Right atrium auricular region (tissue), 2 donors: ENCODE data around the gene IQGAP2. TPM values are rescaled to one million over a fixed set of nuclear protein-coding genes. Genes with fewer than 3 reads are reported as not detected.

Experiments used
- DNase-seq: peaks from one replicate; pipeline ENCODE4 v3.0.0-alpha.2; 2019; ENCODE audit warnings: low spot score
- H3K27ac ChIP-seq, 2 donors: fragments of 200-600 bp; sonication (generic); 1 replicate in 1 of 2; 2 replicates in 1 of 2; pipeline ENCODE4 v1.5.1; 2016 to 2019
- H3K27me3 ChIP-seq, 2 donors: fragments of 200-600 bp; sonication (generic); one replicate each; pipeline versions ENCODE4 v1.5.1 to v1.6.0; 2017 to 2019
- H3K36me3 ChIP-seq: fragments of 200-600 bp; sonication (generic); one replicate; pipeline ENCODE4 v1.5.1; 2016
- H3K4me1 ChIP-seq, 2 donors: fragments of 200-600 bp; sonication (generic); one replicate each; pipeline versions ENCODE4 v1.5.1 to v1.6.0; 2017 to 2019
- H3K4me3 ChIP-seq, 2 donors: fragments of 200-600 bp; sonication (generic); 1 replicate in 1 of 2; 2 replicates in 1 of 2; pipeline ENCODE4 v1.5.1; 2017 to 2019; ENCODE audit warnings: mild to moderate bottlenecking in 1 of 2, moderate library complexity in 1 of 2
- H3K9me3 ChIP-seq, 2 donors: fragments of 200-600 bp; sonication (generic); one replicate each; pipeline ENCODE4 v1.5.1; 2019
- total RNA-seq, 2 donors: library from RNA; depleted of rRNA; stranded (reverse); fragments of >200 nt; gene quantifications; one replicate each; pipeline ENCODE4 v1.1.0, GENCODE V29; 2016
- TF ChIP-seq, protein P1 (sequence below), 2 donors: fragments of 200-600 bp; sonication (generic); IDR thresholded peaks; one replicate each; pipeline ENCODE4 v1.5.1; 2019; ENCODE audit warnings: antibody characterized with exemption in 2 of 2

IQGAP2 gene
- total RNA-seq, 2 donors from 2014 or later = 5.4 to 12.3 TPM

- Histone ChIP-seq H3K4me1 (peaks cover 0 to 31% of the 10 kb centered on the region in 2 donors), H3K36me3 (no peaks in the 10 kb centered on the region), H3K27ac (peak overlapping the region; percentile 61 to 79), H3K4me3 (peak overlapping the region; percentile 63 to 80), H3K27me3 (peaks cover 0 to 5% of the 10 kb centered on the region in 2 donors), H3K9me3 (no peaks in the 10 kb centered on the region)
- DNase-seq = no peak
- TF ChIP-seq, protein P1, sequence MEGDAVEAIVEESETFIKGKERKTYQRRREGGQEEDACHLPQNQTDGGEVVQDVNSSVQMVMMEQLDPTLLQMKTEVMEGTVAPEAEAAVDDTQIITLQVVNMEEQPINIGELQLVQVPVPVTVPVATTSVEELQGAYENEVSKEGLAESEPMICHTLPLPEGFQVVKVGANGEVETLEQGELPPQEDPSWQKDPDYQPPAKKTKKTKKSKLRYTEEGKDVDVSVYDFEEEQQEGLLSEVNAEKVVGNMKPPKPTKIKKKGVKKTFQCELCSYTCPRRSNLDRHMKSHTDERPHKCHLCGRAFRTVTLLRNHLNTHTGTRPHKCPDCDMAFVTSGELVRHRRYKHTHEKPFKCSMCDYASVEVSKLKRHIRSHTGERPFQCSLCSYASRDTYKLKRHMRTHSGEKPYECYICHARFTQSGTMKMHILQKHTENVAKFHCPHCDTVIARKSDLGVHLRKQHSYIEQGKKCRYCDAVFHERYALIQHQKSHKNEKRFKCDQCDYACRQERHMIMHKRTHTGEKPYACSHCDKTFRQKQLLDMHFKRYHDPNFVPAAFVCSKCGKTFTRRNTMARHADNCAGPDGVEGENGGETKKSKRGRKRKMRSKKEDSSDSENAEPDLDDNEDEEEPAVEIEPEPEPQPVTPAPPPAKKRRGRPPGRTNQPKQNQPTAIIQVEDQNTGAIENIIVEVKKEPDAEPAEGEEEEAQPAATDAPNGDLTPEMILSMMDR (IDR thresholded peaks at IDR 0.05) = no peak
Measured at GRCh38 chr5:76714751-76715485, 311.8 kb downstream of the IQGAP2 start.

DNA sequence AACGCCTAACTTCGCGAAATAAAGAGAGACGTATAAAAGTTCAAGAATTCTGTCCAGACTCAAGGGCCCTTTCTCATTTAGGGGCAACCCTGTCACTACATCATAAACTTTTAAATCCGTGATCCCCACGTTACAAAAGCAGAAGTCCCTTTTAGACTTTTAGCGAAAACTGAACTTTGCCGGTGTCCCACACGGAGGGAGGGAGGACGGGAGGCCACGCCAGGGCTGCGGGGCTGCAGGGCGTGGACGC, 312.3 kb downstream of the IQGAP2 start:
- TF ChIP-seq, protein P1 (IDR thresholded peaks at IDR 0.05) = no peak
- no peaks in the 10 kb centered on the region for H3K9me3 ChIP-seq
- peak overlapping the region; percentile 63 to 80 for H3K4me3 ChIP-seq
- H3K4me1 ChIP-seq = peaks cover 0 to 31% of the 10 kb centered on the region in 2 donors
- H3K27me3 ChIP-seq = peaks cover 0 to 5% of the 10 kb centered on the region in 2 donors
- no peaks in the 10 kb centered on the region for H3K36me3 ChIP-seq
- DNase-seq = no peak
- H3K27ac ChIP-seq = peak overlapping the region; percentile 61 to 79

DNA sequence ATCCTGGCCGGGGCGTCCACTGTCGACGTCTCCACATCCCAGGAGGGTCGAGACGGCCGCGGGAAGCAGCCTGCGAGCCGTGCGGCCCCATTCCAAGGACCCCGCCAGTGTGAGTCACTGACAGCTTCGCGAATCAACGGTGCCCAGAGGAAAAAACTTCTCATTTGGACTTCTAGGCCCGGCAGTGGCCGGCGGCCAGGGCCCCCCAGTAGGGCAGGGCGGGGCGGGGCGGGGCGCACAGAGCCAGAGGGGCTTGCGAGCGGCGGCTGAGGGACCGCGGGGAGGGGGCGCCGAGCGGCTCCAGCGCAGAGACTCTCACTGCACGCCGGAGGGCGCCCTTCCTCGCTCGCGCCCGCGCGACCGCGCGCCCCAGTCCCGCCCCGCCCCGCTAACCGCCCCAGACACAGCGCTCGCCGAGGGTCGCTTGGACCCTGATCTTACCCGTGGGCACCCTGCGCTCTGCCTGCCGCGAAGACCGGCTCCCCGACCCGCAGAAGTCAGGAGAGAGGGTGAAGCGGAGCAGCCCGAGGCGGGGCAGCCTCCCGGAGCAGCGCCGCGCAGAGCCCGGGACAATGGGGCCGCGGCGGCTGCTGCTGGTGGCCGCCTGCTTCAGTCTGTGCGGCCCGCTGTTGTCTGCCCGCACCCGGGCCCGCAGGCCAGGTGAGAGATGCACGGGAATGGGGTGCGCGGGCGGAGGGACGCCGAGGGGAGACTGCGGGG, 312.8 kb downstream of the IQGAP2 start, which contains the start of gene F2R:
F2R (plus strand) TSS at position 391 of the 720 bp plus-strand sequence; CDS start at position 573, 182 bp downstream.
- DNase-seq = no peak
- H3K36me3 ChIP-seq = no peaks in the 10 kb centered on the region
- no peaks in the 10 kb centered on the region for H3K9me3 ChIP-seq
- TF ChIP-seq, protein P1 (IDR thresholded peaks at IDR 0.05) = peak; percentile 32 to 80
- peaks cover 0 to 31% of the 10 kb centered on the region in 2 donors for H3K4me1 ChIP-seq
- peaks cover 0 to 5% of the 10 kb centered on the region in 2 donors for H3K27me3 ChIP-seq
- peak within 1 kb of the TSS; percentile 63 to 80 for H3K4me3 ChIP-seq
- H3K27ac ChIP-seq = peak within 1 kb of the TSS; percentile 61 to 79

GRCh38 chr5:76716456-76717157, 313.5 kb downstream of the IQGAP2 start:
- TF ChIP-seq, protein P1 (IDR thresholded peaks at IDR 0.05) = no peak
- H3K4me3 ChIP-seq = peak overlapping the region; percentile 63 to 80
- no peaks in the 10 kb centered on the region for H3K9me3 ChIP-seq
- no peak for DNase-seq
- peak overlapping the region; percentile 61 to 79 for H3K27ac ChIP-seq
- H3K36me3 ChIP-seq = no peaks in the 10 kb centered on the region
- peaks cover 0 to 5% of the 10 kb centered on the region in 2 donors for H3K27me3 ChIP-seq
- peaks cover 0 to 31% of the 10 kb centered on the region in 2 donors for H3K4me1 ChIP-seq

- peaks cover 0 to 31% of the 10 kb centered on the region in 2 donors for H3K4me1 ChIP-seq
- DNase-seq = no peak
- H3K27me3 ChIP-seq = peaks cover 0 to 5% of the 10 kb centered on the region in 2 donors
- no peaks in the 10 kb centered on the region for H3K9me3 ChIP-seq
- no peaks in the 10 kb centered on the region for H3K36me3 ChIP-seq
- H3K27ac ChIP-seq = peak overlapping the region in 1 of 2 donors; percentile 4
- TF ChIP-seq, protein P1 (IDR thresholded peaks at IDR 0.05) = no peak
- H3K4me3 ChIP-seq = peak overlapping the region; percentile 63 to 80
Measured at GRCh38 chr5:76717222-76718083, 314.4 kb downstream of the IQGAP2 start.
